Small intestine (tissue), 7 donors: ENCODE data around the gene ZNF791. TPM values are rescaled to one million over a fixed set of nuclear protein-coding genes. Genes with fewer than 3 reads are reported as not detected.
"Not testable (repeated sequence)": the region's sequence is repeated elsewhere in the genome, so short reads cannot be mapped to it uniquely, and the experiment has no call there.

Experiments
- DNase-seq, 2 donors: peaks; one replicate each; pipeline versions ENCODE4 v3.0.0 to v3.0.0-alpha.2; 2013
- FAIRE-seq: peaks from 2 replicates; lab custom pipeline; 2012; peaks lifted over from hg19 to GRCh38; lab: Jason Lieb, UNC
- H3K27ac ChIP-seq, 3 donors: one replicate each; pipeline ENCODE4 v1.5.1; 2013; ENCODE audit warnings: low read length in 2 of 3, mild to moderate bottlenecking in 2 of 3, control low read depth in 1 of 3, inconsistent platforms in 1 of 3, low read depth in 1 of 3, moderate library complexity in 1 of 3
- H3K27me3 ChIP-seq, 3 donors: one replicate each; pipeline ENCODE4 v1.6.1; 2013; ENCODE audit warnings: low read length in 3 of 3, inconsistent platforms in 1 of 3; ENCODE audit not compliant: control insufficient read depth in 3 of 3, insufficient read depth in 3 of 3
- H3K36me3 ChIP-seq, 3 donors: one replicate each; pipeline ENCODE4 v1.6.1; 2013; ENCODE audit warnings: low read length in 3 of 3, inconsistent platforms in 1 of 3, low read depth in 1 of 3, mild to moderate bottlenecking in 1 of 3, moderate library complexity in 1 of 3; ENCODE audit not compliant: control insufficient read depth in 3 of 3, insufficient read depth in 2 of 3
- H3K4me1 ChIP-seq, 3 donors: one replicate each; pipeline ENCODE4 v1.6.1; 2013; ENCODE audit warnings: low read length in 2 of 3, inconsistent platforms in 1 of 3, low read depth in 1 of 3, mild to moderate bottlenecking in 1 of 3, moderate library complexity in 1 of 3; ENCODE audit not compliant: control insufficient read depth in 3 of 3, insufficient read depth in 2 of 3
- H3K4me3 ChIP-seq, 3 donors: one replicate each; pipeline ENCODE4 v1.5.1; 2013; ENCODE audit warnings: low read length in 3 of 3, control low read depth in 1 of 3, inconsistent platforms in 1 of 3, low read depth in 1 of 3, mild to moderate bottlenecking in 1 of 3, moderate library complexity in 1 of 3
- H3K9me3 ChIP-seq, 2 donors: one replicate each; pipeline ENCODE4 v1.6.1; 2013; ENCODE audit warnings: low read depth in 1 of 2, low read length in 1 of 2; ENCODE audit not compliant: control insufficient read depth in 2 of 2, insufficient read depth in 1 of 2
- WGBS, 3 donors: extraction: QIAGEN DNeasy Blood & Tissue Kit; methylation state at CpG; one replicate each; pipeline ENCODE4 v1.1.7; 2013; 5-methylcytosine and 5-hydroxymethylcytosine counted together
- polyA plus RNA-seq, 4 donors: library from polyadenylated mRNA; stranded (reverse) in 3 of 4; unstranded in 1 of 4; fragments of 200-250 nt in 3 of 4; fragments of 120-200 nt in 1 of 4; gene quantifications; one replicate each; pipeline versions ENCODE4 v1.2.1 to v1.2.3, GENCODE V29; 2013
- donor health status: healthy with polysubstance abuse.
- donor health status: control.
- donor health status: control.
- donor health status: Bipolar disorder and iron deficiency.
- donor health status: healthy.

Gene ZNF791
- polyA plus RNA-seq, 4 donors: 4.7 to 17.7 (median 5.8) TPM

DNA sequence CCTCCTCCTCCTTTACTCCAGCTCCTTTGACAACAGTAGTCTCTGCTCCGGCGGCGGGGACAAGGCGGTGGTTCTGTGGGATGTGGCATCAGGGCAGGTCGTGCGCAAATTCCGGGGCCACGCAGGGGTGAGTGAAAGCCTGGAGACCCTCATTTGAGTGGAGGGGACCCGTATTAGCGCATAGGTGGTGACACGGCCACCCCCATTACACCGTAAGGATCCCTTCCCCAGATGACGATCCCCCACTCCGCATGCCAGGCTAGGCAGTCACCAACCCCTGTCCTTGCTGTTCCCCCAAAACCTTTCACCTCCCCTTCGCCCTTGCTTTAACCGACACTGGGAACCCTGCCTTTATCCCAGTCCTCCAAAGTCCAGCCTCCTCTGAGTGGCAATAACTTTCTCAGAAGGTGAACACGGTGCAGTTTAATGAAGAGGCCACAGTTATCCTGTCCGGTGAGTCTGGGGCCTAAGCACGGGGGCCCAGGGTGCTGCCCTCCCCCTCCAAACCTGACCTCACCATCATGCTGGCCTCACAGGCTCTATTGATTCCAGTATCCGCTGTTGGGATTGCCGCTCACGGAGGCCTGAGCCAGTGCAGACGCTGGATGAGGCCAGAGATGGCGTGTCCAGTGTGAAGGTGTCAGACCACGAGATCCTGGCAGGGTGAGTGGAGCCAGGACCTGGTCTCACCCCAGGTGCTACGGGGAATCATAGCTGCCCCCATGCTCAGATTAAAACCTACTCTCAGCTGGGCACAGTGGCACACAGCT, 59.6 kb downstream of the ZNF791 start:
- H3K27ac ChIP-seq: peak overlapping the region; percentile 74 to 94 (median 93)
- WGBS, 3 donors: 31 to 37% (median 33%) methylated on average over 23 to 26 of the region's 26 CpGs
- FAIRE-seq: no peak

GRCh38 chr19:12672744-12673143, 62.0 kb downstream of the ZNF791 start:
- Histone ChIP-seq H3K4me3 (no peak overlapping the region), H3K4me1 (peaks cover 3 to 14% (median 5%) of the 10 kb centered on the region in 3 donors), H3K27me3 (no peaks in the 10 kb centered on the region), H3K36me3 (peaks cover 8 to 74% (median 9%) of the 10 kb centered on the region in 3 donors), H3K9me3 (no peaks in the 10 kb centered on the region), H3K27ac (no peak overlapping the region)
- DNase-seq (no peak), FAIRE-seq (no peak)
- 82 to 88% (median 82%) methylated on average over 8 to 10 of the region's 10 CpGs for WGBS, 3 donors

More for the DNA sequence above, 59.6 kb downstream of the ZNF791 start:
- H3K9me3 ChIP-seq: no peaks in the 10 kb centered on the region
- peaks cover 3 to 60% (median 8%) of the 10 kb centered on the region in 3 donors for H3K36me3 ChIP-seq
- H3K4me1 ChIP-seq: peaks cover 10 to 22% (median 12%) of the 10 kb centered on the region in 3 donors
- peak overlapping the region; percentile 77 to 88 (median 86) for H3K4me3 ChIP-seq
- no peaks in the 10 kb centered on the region for H3K27me3 ChIP-seq
- no peak for DNase-seq

- H3K27ac ChIP-seq: no peak overlapping the region
- peaks cover 0 to 3% (median 0%) of the 10 kb centered on the region in 3 donors for H3K4me1 ChIP-seq
- H3K27me3 ChIP-seq: no peaks in the 10 kb centered on the region
- H3K4me3 ChIP-seq: no peak overlapping the region
- no peak for FAIRE-seq
- peaks cover 12 to 92% (median 13%) of the 10 kb centered on the region in 3 donors for H3K36me3 ChIP-seq
- WGBS, 3 donors: 95% methylated on average over 10 of the region's 10 CpGs
- no peaks in the 10 kb centered on the region for H3K9me3 ChIP-seq
- no peak for DNase-seq
These were observed 64.7 kb downstream of the ZNF791 start for GRCh38 chr19:12675399-12675798.

DNA sequence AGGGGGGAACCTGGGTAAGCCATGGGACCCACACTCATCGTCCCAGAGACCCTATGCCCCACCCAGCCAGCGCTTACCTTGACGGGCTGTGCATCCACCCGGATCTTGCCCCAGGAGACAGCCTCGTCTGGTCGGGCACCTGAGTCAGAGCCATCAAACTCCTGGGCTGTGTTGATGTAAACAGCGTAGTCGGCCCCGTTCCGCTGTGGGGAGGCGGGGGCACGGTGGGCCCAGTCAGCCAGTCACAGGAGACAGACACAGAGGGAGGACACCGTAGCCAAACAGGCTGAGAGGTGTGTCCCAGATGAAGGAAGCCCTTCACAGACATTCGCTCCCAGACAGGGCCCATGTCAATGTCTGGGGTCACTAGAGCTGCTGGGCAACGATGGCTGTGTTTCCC, 65.2 kb downstream of the ZNF791 start:
- 84 to 89% (median 86%) methylated on average over 15 of the region's 15 CpGs for WGBS, 3 donors
- no peaks in the 10 kb centered on the region for H3K4me1 ChIP-seq
- peaks cover 12 to 86% (median 13%) of the 10 kb centered on the region in 3 donors for H3K36me3 ChIP-seq

DNA sequence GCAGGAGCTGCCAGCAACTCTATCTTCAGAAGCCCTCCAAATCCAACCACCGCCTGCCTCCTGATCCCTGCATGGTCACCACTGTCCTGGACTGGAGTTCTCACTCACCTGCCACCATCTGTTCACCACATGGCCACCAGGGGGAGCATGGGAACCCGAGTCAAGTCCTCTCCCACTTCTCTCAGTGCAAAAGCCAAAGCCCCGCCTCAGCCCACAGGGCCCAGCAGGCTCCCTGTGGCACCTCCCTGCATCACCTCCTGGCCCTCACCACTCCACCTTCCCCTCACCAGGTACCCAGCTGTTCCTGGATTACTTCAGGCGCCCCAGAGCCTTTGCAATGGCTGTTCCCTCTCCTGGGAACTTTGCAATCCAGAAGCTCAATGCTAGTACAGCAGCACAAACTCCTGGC, 65.7 kb downstream of the ZNF791 start:
- Histone ChIP-seq H3K4me3 (no peak overlapping the region), H3K36me3 (peaks cover 12 to 86% (median 13%) of the 10 kb centered on the region in 3 donors), H3K27me3 (no peaks in the 10 kb centered on the region), H3K9me3 (no peaks in the 10 kb centered on the region), H3K27ac (no peak overlapping the region), H3K4me1 (no peaks in the 10 kb centered on the region)
- 16 to 23% (median 20%) methylated on average over 4 of the region's 4 CpGs for WGBS, 3 donors
- peak; percentile 83 for DNase-seq
- no peak for FAIRE-seq

More for the DNA sequence above, 65.2 kb downstream of the ZNF791 start:
- Histone ChIP-seq H3K9me3 (no peaks in the 10 kb centered on the region), H3K27me3 (no peaks in the 10 kb centered on the region), H3K4me3 (no peak overlapping the region), H3K27ac (no peak overlapping the region)
- FAIRE-seq: no peak
- no peak for DNase-seq

DNA sequence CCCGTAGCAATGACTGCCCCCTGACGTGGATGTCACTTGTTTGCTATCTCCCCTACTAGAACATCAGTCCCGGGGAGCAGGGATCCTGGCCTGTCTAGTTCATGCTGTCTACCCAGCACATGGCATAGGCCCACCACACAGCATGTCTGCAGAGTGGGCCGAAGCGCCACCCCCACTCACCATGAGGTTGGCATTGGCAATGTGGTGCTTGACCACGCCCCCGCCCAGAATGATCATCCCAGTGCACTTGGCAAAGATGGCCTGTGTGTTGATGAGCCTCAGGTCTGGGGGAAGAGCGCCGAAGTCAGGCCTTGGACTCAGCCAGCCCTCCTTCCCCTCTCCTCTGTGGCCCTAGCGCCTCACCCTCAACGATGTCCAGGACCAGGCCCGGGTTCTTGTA, 66.2 kb downstream of the ZNF791 start:
- Histone ChIP-seq H3K9me3 (no peaks in the 10 kb centered on the region), H3K27ac (no peak overlapping the region), H3K4me1 (no peaks in the 10 kb centered on the region), H3K4me3 (no peak overlapping the region), H3K36me3 (peaks cover 9 to 83% (median 13%) of the 10 kb centered on the region in 3 donors), H3K27me3 (no peaks in the 10 kb centered on the region)
- 93 to 95% (median 94%) methylated on average over 12 of the region's 12 CpGs for WGBS, 3 donors
- DNase-seq: no peak
- FAIRE-seq: no peak

- Histone ChIP-seq H3K36me3 (peaks cover 9 to 72% (median 13%) of the 10 kb centered on the region in 3 donors), H3K27ac (peak overlapping the region in 1 of 3 donors; percentile 28)
- DNase-seq: peak; percentile 47 to 63
- H3K9me3 ChIP-seq, H3K4me3 ChIP-seq, H3K4me1 ChIP-seq, FAIRE-seq, H3K27me3 ChIP-seq: not testable (repeated sequence)
- WGBS, 3 donors: 60 to 88% (median 66%) methylated on average over 5 of the region's 5 CpGs
These were observed 67.3 kb downstream of the ZNF791 start for GRCh38 chr19:12678039-12678438.

- H3K27ac ChIP-seq: no peak overlapping the region
- FAIRE-seq: no peak
- no peaks in the 10 kb centered on the region for H3K27me3 ChIP-seq
- H3K4me3 ChIP-seq: no peak overlapping the region
- WGBS, 3 donors: 90 to 92% (median 91%) methylated on average over 9 of the region's 9 CpGs
- peaks cover 6 to 53% (median 10%) of the 10 kb centered on the region in 3 donors for H3K36me3 ChIP-seq
- no peaks in the 10 kb centered on the region for H3K9me3 ChIP-seq
- DNase-seq: no peak
- no peaks in the 10 kb centered on the region for H3K4me1 ChIP-seq
These were observed 69.3 kb downstream of the ZNF791 start for GRCh38 chr19:12680034-12680433.
